ENCODE measurements around the gene APBB1.

DNA sequence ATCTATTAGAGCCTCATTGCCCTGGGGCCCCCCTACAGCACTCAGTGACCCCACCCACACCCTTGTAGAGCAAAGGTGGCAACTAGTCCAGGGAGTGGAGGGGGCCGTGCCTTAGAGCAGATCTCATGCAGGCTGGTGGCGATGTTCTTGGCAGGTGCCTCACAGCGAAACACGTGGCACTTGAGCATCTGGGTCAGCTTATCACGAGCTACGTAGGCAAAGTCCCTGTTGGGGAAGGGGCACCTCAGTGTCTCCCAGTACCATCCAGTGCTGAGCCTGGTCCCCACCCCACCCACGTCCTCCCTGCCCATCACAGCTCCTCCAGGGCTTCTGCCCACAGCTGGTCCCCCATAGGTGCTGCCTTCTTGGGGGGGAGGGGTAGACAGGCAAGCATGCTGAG is 17.4 kb downstream of the APBB1 start:
- TF ChIP-seq CTCF (IDR thresholded peaks at IDR 0.05; ENCODE audit: insufficient read depth, low read length) (no peak), REST (IDR thresholded peaks at IDR 0.05; ENCODE audit: insufficient replicate concordance, low read depth) (no peak), POLR2AphosphoS5 (IDR thresholded peaks at IDR 0.05; ENCODE audit: low read depth) (no peak)
